Measurements from ENCODE around the gene RAP2A. TPM values are rescaled to one million over a fixed set of nuclear protein-coding genes. Genes with fewer than 3 reads are reported as not detected.

The RAP2A gene
- total RNA-seq, 2 experiments from 2014 or later = 9.2 to 15.4 TPM

DNA sequence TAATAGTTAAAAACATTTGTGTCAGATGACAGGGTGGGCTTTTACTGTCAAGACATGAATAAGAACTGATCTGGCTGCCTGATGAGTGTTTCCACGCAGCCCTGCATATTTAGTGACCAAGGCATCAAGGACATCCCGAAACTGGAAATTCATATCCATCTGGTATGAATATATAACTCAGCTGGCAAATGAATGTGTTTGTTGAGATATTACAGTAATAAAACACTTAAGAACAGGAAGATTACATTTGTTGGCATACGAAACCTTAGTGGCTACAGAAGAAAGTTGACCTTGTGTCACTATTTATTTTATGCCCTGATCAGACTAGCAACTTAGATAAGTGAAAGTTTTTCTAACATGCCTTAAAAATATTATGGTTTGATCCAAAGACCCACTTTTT lies 32.8 kb downstream of the RAP2A start:
- Histone ChIP-seq H2AFZ (ENCODE audit: low read length) (no peak overlapping the region), H3K36me3 (ENCODE audit: insufficient read depth, low read length) (no peaks in the 10 kb centered on the region), H3K9me2 (ENCODE audit: insufficient read depth, low read length) (no peaks in the 10 kb centered on the region), H3K79me2 (ENCODE audit: insufficient read depth, low read depth, low read length) (no peaks in the 10 kb centered on the region), H3K27ac (ENCODE audit: low read depth, low read length, poor library complexity, severe bottlenecking) (no peak overlapping the region), H4K20me1 (ENCODE audit: insufficient read depth, low read length) (no peaks in the 10 kb centered on the region), H3K4me1 (ENCODE audit: insufficient read depth, low read length, poor library complexity, severe bottlenecking) (no peaks in the 10 kb centered on the region), H3K4me3 (ENCODE audit: low read depth, low read length, poor library complexity, severe bottlenecking) (no peak overlapping the region), H3K4me2 (ENCODE audit: low read length) (no peak overlapping the region), H3K9me3 (ENCODE audit: low read length) (no peaks in the 10 kb centered on the region)
- BruUV-seq (replicated peaks) = no TSS peak
- TF ChIP-seq, protein P1, sequence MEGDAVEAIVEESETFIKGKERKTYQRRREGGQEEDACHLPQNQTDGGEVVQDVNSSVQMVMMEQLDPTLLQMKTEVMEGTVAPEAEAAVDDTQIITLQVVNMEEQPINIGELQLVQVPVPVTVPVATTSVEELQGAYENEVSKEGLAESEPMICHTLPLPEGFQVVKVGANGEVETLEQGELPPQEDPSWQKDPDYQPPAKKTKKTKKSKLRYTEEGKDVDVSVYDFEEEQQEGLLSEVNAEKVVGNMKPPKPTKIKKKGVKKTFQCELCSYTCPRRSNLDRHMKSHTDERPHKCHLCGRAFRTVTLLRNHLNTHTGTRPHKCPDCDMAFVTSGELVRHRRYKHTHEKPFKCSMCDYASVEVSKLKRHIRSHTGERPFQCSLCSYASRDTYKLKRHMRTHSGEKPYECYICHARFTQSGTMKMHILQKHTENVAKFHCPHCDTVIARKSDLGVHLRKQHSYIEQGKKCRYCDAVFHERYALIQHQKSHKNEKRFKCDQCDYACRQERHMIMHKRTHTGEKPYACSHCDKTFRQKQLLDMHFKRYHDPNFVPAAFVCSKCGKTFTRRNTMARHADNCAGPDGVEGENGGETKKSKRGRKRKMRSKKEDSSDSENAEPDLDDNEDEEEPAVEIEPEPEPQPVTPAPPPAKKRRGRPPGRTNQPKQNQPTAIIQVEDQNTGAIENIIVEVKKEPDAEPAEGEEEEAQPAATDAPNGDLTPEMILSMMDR (conservative IDR thresholded peaks at IDR 0.05; ENCODE audit: low read length) = no peak
- TF ChIP-seq EZH2phosphoT487 (IDR thresholded peaks at IDR 0.05; ENCODE audit: borderline replicate concordance, low read depth, low read length) = no peak
- intact Hi-C loops (cut with micrococcal nuclease; ENCODE audit: unreplicated experiment) = no loop called here
- ChIA-PET CTCF (ENCODE audit: unreplicated experiment) (no interaction called here), POLR2A (no interaction called here)
- no peak for DNase-seq (ENCODE audit: low spot score)

DNA sequence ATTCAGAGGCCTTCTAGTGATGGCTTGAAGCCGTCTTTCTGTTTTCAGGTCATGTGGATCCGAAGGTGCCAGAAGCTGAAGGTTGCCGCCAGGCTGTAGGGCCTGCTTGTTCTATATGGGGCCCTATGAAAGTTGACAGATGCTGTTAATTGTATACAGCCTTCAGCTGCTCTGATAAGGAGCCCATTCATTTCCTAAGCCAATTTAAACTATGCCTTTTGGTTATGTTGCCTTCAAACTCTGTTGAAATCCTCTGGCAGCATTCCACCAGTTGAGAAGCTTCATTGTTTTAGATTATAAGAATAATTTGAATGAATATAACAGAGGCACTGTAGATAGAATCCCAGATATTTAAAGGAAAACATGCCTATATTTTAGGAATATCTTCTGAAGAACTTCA lies 34.4 kb downstream of the RAP2A start:
- intact Hi-C loops (cut with micrococcal nuclease; ENCODE audit: unreplicated experiment) = no loop called here
- TF ChIP-seq, protein P1 (conservative IDR thresholded peaks at IDR 0.05; ENCODE audit: low read length) = no peak
- TF ChIP-seq EZH2phosphoT487 (IDR thresholded peaks at IDR 0.05; ENCODE audit: borderline replicate concordance, low read depth, low read length) = no peak
- CTCF ChIA-PET (ENCODE audit: unreplicated experiment) = no interaction called here
- POLR2A ChIA-PET = no interaction called here
- H3K9me3 ChIP-seq (ENCODE audit: low read length) = no peaks in the 10 kb centered on the region
- H3K79me2 ChIP-seq (ENCODE audit: insufficient read depth, low read depth, low read length) = no peaks in the 10 kb centered on the region
- H3K27ac ChIP-seq (ENCODE audit: low read depth, low read length, poor library complexity, severe bottlenecking) = no peak overlapping the region
- BruUV-seq (replicated peaks) = no TSS peak
- no peaks in the 10 kb centered on the region for H3K4me1 ChIP-seq (ENCODE audit: insufficient read depth, low read length, poor library complexity, severe bottlenecking)
- H2AFZ ChIP-seq (ENCODE audit: low read length) = no peak overlapping the region
- no peak for DNase-seq (ENCODE audit: low spot score)
- no peak overlapping the region for H3K4me2 ChIP-seq (ENCODE audit: low read length)
- H4K20me1 ChIP-seq (ENCODE audit: insufficient read depth, low read length) = no peaks in the 10 kb centered on the region
- no peaks in the 10 kb centered on the region for H3K9me2 ChIP-seq (ENCODE audit: insufficient read depth, low read length)
- no peak overlapping the region for H3K4me3 ChIP-seq (ENCODE audit: low read depth, low read length, poor library complexity, severe bottlenecking)
- no peaks in the 10 kb centered on the region for H3K36me3 ChIP-seq (ENCODE audit: insufficient read depth, low read length)

- BruUV-seq (replicated peaks) = no TSS peak
- DNase-seq (ENCODE audit: low spot score) = no peak
- no peaks in the 10 kb centered on the region for H3K4me1 ChIP-seq (ENCODE audit: insufficient read depth, low read length, poor library complexity, severe bottlenecking)
- no peak overlapping the region for H3K4me2 ChIP-seq (ENCODE audit: low read length)
- H3K36me3 ChIP-seq (ENCODE audit: insufficient read depth, low read length) = no peaks in the 10 kb centered on the region
- no peak overlapping the region for H3K4me3 ChIP-seq (ENCODE audit: low read depth, low read length, poor library complexity, severe bottlenecking)
- TF ChIP-seq, protein P1 (conservative IDR thresholded peaks at IDR 0.05; ENCODE audit: low read length) = no peak
- no peak for TF ChIP-seq EZH2phosphoT487 (IDR thresholded peaks at IDR 0.05; ENCODE audit: borderline replicate concordance, low read depth, low read length)
- no peaks in the 10 kb centered on the region for H3K9me2 ChIP-seq (ENCODE audit: insufficient read depth, low read length)
- no peaks in the 10 kb centered on the region for H3K9me3 ChIP-seq (ENCODE audit: low read length)
- H3K27ac ChIP-seq (ENCODE audit: low read depth, low read length, poor library complexity, severe bottlenecking) = no peak overlapping the region
- H3K79me2 ChIP-seq (ENCODE audit: insufficient read depth, low read depth, low read length) = no peaks in the 10 kb centered on the region
- intact Hi-C loops (cut with micrococcal nuclease; ENCODE audit: unreplicated experiment) = no loop called here
- ChIA-PET CTCF (ENCODE audit: unreplicated experiment) (no interaction called here), POLR2A (no interaction called here)
- no peak overlapping the region for H2AFZ ChIP-seq (ENCODE audit: low read length)
- no peaks in the 10 kb centered on the region for H4K20me1 ChIP-seq (ENCODE audit: insufficient read depth, low read length)
These were observed 37.7 kb downstream of the RAP2A start for GRCh38 chr13:97471711-97472110.

All from OCI-LY7 (cell line).